ENCODE measurements around the gene ABCA7.

The ABCA7 gene

DNA sequence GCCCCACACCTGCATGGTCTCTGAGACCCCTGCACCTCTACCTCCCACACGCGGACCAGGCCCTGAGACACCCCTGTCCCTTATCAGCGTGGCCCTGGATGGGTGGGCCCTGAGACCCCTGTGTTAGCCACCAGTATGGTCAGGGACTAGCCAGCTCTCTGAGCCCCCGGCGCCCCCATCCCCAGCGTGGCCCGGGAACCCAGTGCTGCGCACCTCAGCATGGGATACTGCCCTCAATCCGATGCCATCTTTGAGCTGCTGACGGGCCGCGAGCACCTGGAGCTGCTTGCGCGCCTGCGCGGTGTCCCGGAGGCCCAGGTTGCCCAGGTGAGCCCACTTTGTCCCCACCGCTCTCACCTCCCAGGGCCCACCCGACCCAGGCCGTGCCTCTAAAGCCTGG, 22.1 kb downstream of the ABCA7 start:
- no peak for DNase-seq
- no peak overlapping the region for H3K18ac ChIP-seq (ENCODE audit: low read depth in 1 of 2, low read length in 2 of 2)
- 98% methylated on average over 20 of the region's 20 CpGs for WGBS
- H3K36me3 ChIP-seq (ENCODE audit: control insufficient read depth in 1 of 2, insufficient read depth in 2 of 2, low read depth in 1 of 2, low read length in 2 of 2), result peaks cover 3 to 35% of the 10 kb centered on the region in 2 experiments
- H4K8ac ChIP-seq (ENCODE audit: low read length), result no peak overlapping the region
- no peak overlapping the region for H3K23ac ChIP-seq (ENCODE audit: low read length in 2 of 2)
- H3K9ac ChIP-seq (ENCODE audit: low read length), result no peak overlapping the region
- no peak overlapping the region for H3K27ac ChIP-seq (ENCODE audit: low read length, poor library complexity, severe bottlenecking)
- H2BK15ac ChIP-seq (ENCODE audit: low read depth, poor library complexity, severe bottlenecking), result no peak overlapping the region
- no peak overlapping the region for H3K4ac ChIP-seq (ENCODE audit: low read depth in 1 of 2, low read length in 2 of 2)
- no peak overlapping the region for H3K4me3 ChIP-seq (ENCODE audit: insufficient read depth in 1 of 2, low read depth in 1 of 2, low read length in 2 of 2)
- no peak overlapping the region for H2BK12ac ChIP-seq (ENCODE audit: low read length in 2 of 2)
- H2BK120ac ChIP-seq (ENCODE audit: low read depth, low read length), result no peak overlapping the region
- no peak overlapping the region for H3K14ac ChIP-seq (ENCODE audit: low read length in 2 of 2)
- H3K9me3 ChIP-seq (ENCODE audit: control insufficient read depth, low read length), result peaks cover 23% of the 10 kb centered on the region
- no peaks in the 10 kb centered on the region for H3K79me1 ChIP-seq (replicated peaks; ENCODE audit: low read length, poor library complexity, severe bottlenecking)
- H2AK5ac ChIP-seq (ENCODE audit: low read length, severe bottlenecking), result no peak overlapping the region
- no peak overlapping the region for H3K4me2 ChIP-seq (ENCODE audit: low read length, poor library complexity, severe bottlenecking)
- H2AFZ ChIP-seq (ENCODE audit: low read depth, low read length), result no peak overlapping the region
- no peak overlapping the region for H2BK5ac ChIP-seq (ENCODE audit: low read depth, low read length, poor library complexity, severe bottlenecking)
- peaks cover 23% of the 10 kb centered on the region for H3K4me1 ChIP-seq (ENCODE audit: control insufficient read depth, insufficient read depth, low read depth, low read length)
- H4K91ac ChIP-seq (ENCODE audit: low read length), result no peak overlapping the region
- H3K27me3 ChIP-seq (ENCODE audit: control insufficient read depth in 1 of 2, insufficient read depth in 1 of 2, low read length in 2 of 2), result peaks cover 8 to 29% of the 10 kb centered on the region in 2 experiments

DNA sequence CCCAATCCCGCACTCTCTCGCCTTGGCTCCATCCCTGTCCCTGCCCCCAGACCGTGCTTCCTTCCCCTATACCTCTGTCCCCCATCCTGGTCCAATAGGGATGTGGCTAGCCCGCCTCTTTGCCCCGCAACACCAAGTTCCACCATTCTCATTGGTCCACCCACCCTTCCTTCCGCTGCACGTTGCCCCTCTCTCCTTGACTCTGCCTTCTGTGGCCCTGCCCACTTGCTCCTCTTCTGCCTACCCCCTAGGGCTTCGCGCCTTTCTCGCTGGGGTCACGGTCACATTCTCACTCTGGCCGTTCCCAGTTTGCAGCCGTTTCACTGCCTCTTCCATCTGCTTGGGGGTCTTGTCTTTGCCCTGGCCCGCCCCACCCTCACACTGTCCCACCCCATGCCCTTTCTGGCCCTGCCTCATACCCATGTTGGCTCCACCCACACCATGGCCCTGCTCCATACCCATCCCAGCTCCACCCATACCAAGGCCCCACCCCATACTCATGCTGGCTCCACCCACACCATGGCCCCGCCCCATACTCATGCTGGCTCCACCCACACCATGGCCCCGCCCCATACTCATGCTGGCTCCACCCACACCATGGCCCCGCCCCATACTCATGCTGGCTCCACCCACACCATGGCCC, 22.6 kb downstream of the ABCA7 start:
- H3K4me1 ChIP-seq (ENCODE audit: control insufficient read depth, insufficient read depth, low read depth, low read length), result peaks cover 28% of the 10 kb centered on the region
- H3K23ac ChIP-seq (ENCODE audit: low read length in 2 of 2), result no peak overlapping the region
- WGBS, result 92% methylated on average over 16 of the region's 17 CpGs

DNA sequence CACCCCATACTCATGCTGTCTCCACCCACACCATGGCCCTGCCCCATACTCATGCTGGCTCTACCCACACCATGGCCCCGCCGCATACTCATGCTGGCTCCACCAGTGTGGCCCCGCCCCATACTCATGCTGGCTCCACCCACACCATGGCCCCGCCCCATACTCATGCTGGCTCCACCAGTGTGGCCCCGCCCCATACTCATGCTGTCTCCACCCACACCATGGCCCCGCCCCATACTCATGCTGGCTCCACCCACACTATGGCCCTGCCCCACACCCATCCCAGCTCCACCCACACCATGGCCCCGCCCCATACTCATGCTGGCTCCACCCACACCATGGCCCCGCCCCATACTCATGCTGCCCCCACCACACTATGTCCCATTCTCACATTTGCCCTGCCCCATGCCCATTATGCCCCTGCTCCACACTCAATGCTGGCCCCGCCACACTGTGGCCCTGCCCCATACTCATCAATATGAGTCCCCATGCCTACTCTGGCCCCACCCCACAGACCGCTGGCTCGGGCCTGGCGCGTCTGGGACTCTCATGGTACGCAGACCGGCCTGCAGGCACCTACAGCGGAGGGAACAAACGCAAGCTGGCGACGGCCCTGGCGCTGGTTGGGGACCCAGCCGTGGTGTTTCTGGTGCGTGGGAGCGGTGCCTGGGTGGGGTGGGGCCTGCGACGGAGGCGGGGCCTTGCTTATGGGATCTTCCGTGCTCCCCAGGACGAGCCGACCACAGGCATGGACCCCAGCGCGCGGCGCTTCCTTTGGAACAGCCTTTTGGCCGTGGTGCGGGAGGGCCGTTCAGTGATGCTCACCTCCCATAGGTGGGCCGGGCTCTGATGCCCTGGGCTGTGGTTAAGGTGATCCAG, 23.4 kb downstream of the ABCA7 start:
- Histone ChIP-seq H2AFZ (ENCODE audit: low read depth, low read length) (no peak overlapping the region), H2BK5ac (ENCODE audit: low read depth, low read length, poor library complexity, severe bottlenecking) (no peak overlapping the region), H3K23ac (ENCODE audit: low read length in 2 of 2) (no peak overlapping the region), H3K4me1 (ENCODE audit: control insufficient read depth, insufficient read depth, low read depth, low read length) (peaks cover 29% of the 10 kb centered on the region), H4K8ac (ENCODE audit: low read length) (no peak overlapping the region), H2AK5ac (ENCODE audit: low read length, severe bottlenecking) (no peak overlapping the region), H4K91ac (ENCODE audit: low read length) (no peak overlapping the region), H3K27ac (ENCODE audit: low read length, poor library complexity, severe bottlenecking) (no peak overlapping the region), H3K79me1 (replicated peaks; ENCODE audit: low read length, poor library complexity, severe bottlenecking) (no peaks in the 10 kb centered on the region), H2BK120ac (ENCODE audit: low read depth, low read length) (no peak overlapping the region), H3K36me3 (ENCODE audit: control insufficient read depth in 1 of 2, insufficient read depth in 2 of 2, low read depth in 1 of 2, low read length in 2 of 2) (peaks cover 0 to 26% of the 10 kb centered on the region in 2 experiments), H2BK12ac (ENCODE audit: low read length in 2 of 2) (no peak overlapping the region), H3K18ac (ENCODE audit: low read depth in 1 of 2, low read length in 2 of 2) (no peak overlapping the region), H3K27me3 (ENCODE audit: control insufficient read depth in 1 of 2, insufficient read depth in 1 of 2, low read length in 2 of 2) (peaks cover 16 to 39% of the 10 kb centered on the region in 2 experiments), H3K9me3 (ENCODE audit: control insufficient read depth, low read length) (peaks cover 10% of the 10 kb centered on the region), H3K4ac (ENCODE audit: low read depth in 1 of 2, low read length in 2 of 2) (no peak overlapping the region), H3K14ac (ENCODE audit: low read length in 2 of 2) (no peak overlapping the region), H3K9ac (ENCODE audit: low read length) (no peak overlapping the region), H2BK15ac (ENCODE audit: low read depth, poor library complexity, severe bottlenecking) (no peak overlapping the region), H3K4me3 (ENCODE audit: insufficient read depth in 1 of 2, low read depth in 1 of 2, low read length in 2 of 2) (no peak overlapping the region), H3K4me2 (ENCODE audit: low read length, poor library complexity, severe bottlenecking) (no peak overlapping the region)
- 95% methylated on average over 37 of the region's 37 CpGs for WGBS
- DNase-seq, result no peak

More for the DNA sequence above, 22.6 kb downstream of the ABCA7 start:
- Histone ChIP-seq H3K4ac (ENCODE audit: low read depth in 1 of 2, low read length in 2 of 2) (no peak overlapping the region), H3K36me3 (ENCODE audit: control insufficient read depth in 1 of 2, insufficient read depth in 2 of 2, low read depth in 1 of 2, low read length in 2 of 2) (peaks cover 0 to 31% of the 10 kb centered on the region in 2 experiments), H4K91ac (ENCODE audit: low read length) (no peak overlapping the region), H3K27ac (ENCODE audit: low read length, poor library complexity, severe bottlenecking) (no peak overlapping the region), H2BK15ac (ENCODE audit: low read depth, poor library complexity, severe bottlenecking) (no peak overlapping the region), H2AFZ (ENCODE audit: low read depth, low read length) (no peak overlapping the region), H3K79me1 (replicated peaks; ENCODE audit: low read length, poor library complexity, severe bottlenecking) (no peaks in the 10 kb centered on the region), H2AK5ac (ENCODE audit: low read length, severe bottlenecking) (no peak overlapping the region), H3K14ac (ENCODE audit: low read length in 2 of 2) (no peak overlapping the region), H2BK5ac (ENCODE audit: low read depth, low read length, poor library complexity, severe bottlenecking) (no peak overlapping the region), H2BK120ac (ENCODE audit: low read depth, low read length) (no peak overlapping the region), H3K4me2 (ENCODE audit: low read length, poor library complexity, severe bottlenecking) (no peak overlapping the region), H3K4me3 (ENCODE audit: insufficient read depth in 1 of 2, low read depth in 1 of 2, low read length in 2 of 2) (no peak overlapping the region), H3K9ac (ENCODE audit: low read length) (no peak overlapping the region), H3K9me3 (ENCODE audit: control insufficient read depth, low read length) (peaks cover 18% of the 10 kb centered on the region), H4K8ac (ENCODE audit: low read length) (no peak overlapping the region), H2BK12ac (ENCODE audit: low read length in 2 of 2) (no peak overlapping the region), H3K27me3 (ENCODE audit: control insufficient read depth in 1 of 2, insufficient read depth in 1 of 2, low read length in 2 of 2) (peaks cover 9 to 33% of the 10 kb centered on the region in 2 experiments), H3K18ac (ENCODE audit: low read depth in 1 of 2, low read length in 2 of 2) (no peak overlapping the region)
- DNase-seq, result no peak

DNA sequence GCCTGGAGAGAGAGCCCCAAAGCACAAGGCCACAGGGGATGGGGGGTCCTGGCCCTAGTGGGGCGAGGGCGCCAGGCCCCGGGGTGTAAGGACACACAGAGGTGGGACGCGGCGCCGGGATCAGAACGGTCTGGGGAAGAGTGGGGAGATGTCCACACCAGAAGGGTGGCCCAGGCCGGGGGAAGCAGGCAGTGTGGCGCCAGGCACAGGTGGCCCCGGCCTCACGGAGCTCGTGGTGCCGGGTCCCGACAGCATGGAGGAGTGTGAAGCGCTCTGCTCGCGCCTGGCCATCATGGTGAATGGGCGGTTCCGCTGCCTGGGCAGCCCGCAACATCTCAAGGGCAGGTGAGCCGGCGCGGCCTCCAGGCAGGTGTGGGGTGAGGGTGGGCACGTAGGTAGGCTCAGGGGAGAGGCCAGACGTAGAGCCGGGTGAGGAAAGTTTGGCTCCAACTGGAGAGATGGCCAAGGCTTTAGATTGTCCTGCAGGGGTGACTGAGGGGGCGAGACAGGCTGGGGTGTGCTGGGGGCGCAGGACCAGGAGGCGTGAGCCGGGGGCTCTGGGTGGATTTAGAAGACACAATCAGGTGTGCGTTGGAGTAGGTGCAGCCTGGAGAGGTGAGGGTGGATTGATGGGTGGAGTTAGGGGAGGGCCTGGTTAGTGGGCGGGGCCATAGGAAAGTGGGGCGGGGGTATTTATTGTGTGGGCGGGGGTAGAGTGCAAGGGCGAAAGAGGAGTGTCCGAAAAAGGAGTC, 24.2 kb downstream of the ABCA7 start:
- 93% methylated on average over 36 of the region's 37 CpGs for WGBS
- no peak overlapping the region for H2BK5ac ChIP-seq (ENCODE audit: low read depth, low read length, poor library complexity, severe bottlenecking)
- H3K4me2 ChIP-seq (ENCODE audit: low read length, poor library complexity, severe bottlenecking), result no peak overlapping the region
- peaks cover 3% of the 10 kb centered on the region for H3K9me3 ChIP-seq (ENCODE audit: control insufficient read depth, low read length)
- no peak overlapping the region for H2BK15ac ChIP-seq (ENCODE audit: low read depth, poor library complexity, severe bottlenecking)
- H3K36me3 ChIP-seq (ENCODE audit: control insufficient read depth in 1 of 2, insufficient read depth in 2 of 2, low read depth in 1 of 2, low read length in 2 of 2), result peaks cover 0 to 19% of the 10 kb centered on the region in 2 experiments
- peaks cover 23 to 47% of the 10 kb centered on the region in 2 experiments for H3K27me3 ChIP-seq (ENCODE audit: control insufficient read depth in 1 of 2, insufficient read depth in 1 of 2, low read length in 2 of 2)
- no peak overlapping the region for H2BK12ac ChIP-seq (ENCODE audit: low read length in 2 of 2)
- H2BK120ac ChIP-seq (ENCODE audit: low read depth, low read length), result no peak overlapping the region
- no peak overlapping the region for H3K4ac ChIP-seq (ENCODE audit: low read depth in 1 of 2, low read length in 2 of 2)
- H4K8ac ChIP-seq (ENCODE audit: low read length), result no peak overlapping the region
- no peak overlapping the region for H4K91ac ChIP-seq (ENCODE audit: low read length)
- DNase-seq, result no peak
- no peaks in the 10 kb centered on the region for H3K79me1 ChIP-seq (replicated peaks; ENCODE audit: low read length, poor library complexity, severe bottlenecking)
- peaks cover 29% of the 10 kb centered on the region for H3K4me1 ChIP-seq (ENCODE audit: control insufficient read depth, insufficient read depth, low read depth, low read length)
- H2AFZ ChIP-seq (ENCODE audit: low read depth, low read length), result no peak overlapping the region
- no peak overlapping the region for H3K14ac ChIP-seq (ENCODE audit: low read length in 2 of 2)
- no peak overlapping the region for H3K4me3 ChIP-seq (ENCODE audit: insufficient read depth in 1 of 2, low read depth in 1 of 2, low read length in 2 of 2)
- H3K23ac ChIP-seq (ENCODE audit: low read length in 2 of 2), result no peak overlapping the region
- no peak overlapping the region for H3K18ac ChIP-seq (ENCODE audit: low read depth in 1 of 2, low read length in 2 of 2)
- H2AK5ac ChIP-seq (ENCODE audit: low read length, severe bottlenecking), result no peak overlapping the region
- no peak overlapping the region for H3K9ac ChIP-seq (ENCODE audit: low read length)
- H3K27ac ChIP-seq (ENCODE audit: low read length, poor library complexity, severe bottlenecking), result no peak overlapping the region

Measured in mesenchymal stem cell (in vitro differentiated cells and primary cell).